Measurements from ENCODE around the gene CTNS.

The CTNS gene

GRCh38 chr17:3681565-3681964 lies 45.0 kb downstream of the CTNS start:
- H3K4me1 ChIP-seq (ENCODE audit: control insufficient read depth in 1 of 2, insufficient read depth in 2 of 2, low read length in 2 of 2): no peaks in the 10 kb centered on the region
- peaks cover 0 to 4% of the 10 kb centered on the region in 2 donors for H3K27me3 ChIP-seq (ENCODE audit: control insufficient read depth in 1 of 2, insufficient read depth in 2 of 2, low read length in 2 of 2)
- H3K9ac ChIP-seq (ENCODE audit: low read depth in 1 of 2, low read length in 2 of 2): no peak overlapping the region
- no peaks in the 10 kb centered on the region for H3K36me3 ChIP-seq (ENCODE audit: control insufficient read depth in 1 of 2, insufficient read depth in 2 of 2, low read length in 2 of 2)
- no peak overlapping the region for H3K27ac ChIP-seq (ENCODE audit: low read depth, low read length)
- H3K9me3 ChIP-seq (ENCODE audit: control insufficient read depth in 1 of 2, low read length in 2 of 2): no peaks in the 10 kb centered on the region
- no peak overlapping the region for H3K4me3 ChIP-seq (ENCODE audit: low read depth in 1 of 2, low read length in 2 of 2)

DNA sequence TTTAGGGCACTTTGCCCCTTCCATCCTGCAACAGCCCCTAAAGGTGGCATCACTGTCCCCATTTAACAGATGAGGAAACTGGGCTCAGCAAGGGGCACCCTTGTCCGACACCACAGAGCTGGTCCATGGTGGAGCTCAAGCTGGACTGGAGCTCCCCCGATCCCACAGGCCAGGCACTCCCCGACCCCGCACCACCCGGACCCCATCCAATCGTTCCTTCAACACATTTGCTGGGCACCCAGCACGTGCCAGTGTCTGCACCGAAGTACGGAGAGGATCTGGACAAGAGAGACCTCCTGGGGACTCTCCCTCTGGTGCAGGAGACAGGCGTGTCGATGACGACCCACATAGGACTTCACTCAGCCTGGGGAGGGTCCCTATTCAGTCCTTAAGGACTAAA lies 45.5 kb downstream of the CTNS start:
- H3K9me3 ChIP-seq (ENCODE audit: control insufficient read depth in 1 of 2, low read length in 2 of 2): no peaks in the 10 kb centered on the region
- no peak overlapping the region for H3K9ac ChIP-seq (ENCODE audit: low read depth in 1 of 2, low read length in 2 of 2)

DNA sequence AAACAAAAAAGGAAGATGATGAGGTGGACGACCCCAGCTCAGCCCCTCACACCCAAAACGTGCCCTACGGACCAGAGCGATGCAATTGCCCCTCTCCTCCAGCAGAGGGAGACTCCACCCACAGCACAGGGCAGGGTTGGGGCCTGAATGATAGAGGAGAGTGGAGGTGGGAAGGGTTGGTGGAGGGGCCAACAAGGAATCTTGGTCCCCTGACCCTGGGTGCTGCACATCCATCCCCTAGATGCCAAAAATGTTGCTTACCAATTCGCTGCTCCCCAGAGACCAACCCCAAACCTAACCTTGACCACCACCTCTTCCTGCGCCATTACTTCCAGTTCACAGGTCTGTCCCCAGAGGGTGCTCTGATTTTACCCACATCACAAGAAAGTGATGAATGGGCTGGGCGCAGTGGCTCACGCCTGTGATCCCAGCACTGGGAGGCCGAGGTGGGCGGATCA lies 46.5 kb downstream of the CTNS start:
- H3K9me3 ChIP-seq (ENCODE audit: control insufficient read depth in 1 of 2, low read length in 2 of 2): no peaks in the 10 kb centered on the region
- no peaks in the 10 kb centered on the region for H3K36me3 ChIP-seq (ENCODE audit: control insufficient read depth in 1 of 2, insufficient read depth in 2 of 2, low read length in 2 of 2)
- H3K9ac ChIP-seq (ENCODE audit: low read depth in 1 of 2, low read length in 2 of 2): no peak overlapping the region
- peaks cover 0 to 4% of the 10 kb centered on the region in 2 donors for H3K27me3 ChIP-seq (ENCODE audit: control insufficient read depth in 1 of 2, insufficient read depth in 2 of 2, low read length in 2 of 2)
- H3K4me1 ChIP-seq (ENCODE audit: control insufficient read depth in 1 of 2, insufficient read depth in 2 of 2, low read length in 2 of 2): no peaks in the 10 kb centered on the region
- no peak overlapping the region for H3K27ac ChIP-seq (ENCODE audit: low read depth, low read length)
- H3K4me3 ChIP-seq (ENCODE audit: low read depth in 1 of 2, low read length in 2 of 2): no peak overlapping the region

More for the DNA sequence above, 45.5 kb downstream of the CTNS start:
- H3K27ac ChIP-seq (ENCODE audit: low read depth, low read length): no peak overlapping the region
- H3K4me3 ChIP-seq (ENCODE audit: low read depth in 1 of 2, low read length in 2 of 2): no peak overlapping the region
- no peaks in the 10 kb centered on the region for H3K36me3 ChIP-seq (ENCODE audit: control insufficient read depth in 1 of 2, insufficient read depth in 2 of 2, low read length in 2 of 2)
- H3K4me1 ChIP-seq (ENCODE audit: control insufficient read depth in 1 of 2, insufficient read depth in 2 of 2, low read length in 2 of 2): no peaks in the 10 kb centered on the region
- H3K27me3 ChIP-seq (ENCODE audit: control insufficient read depth in 1 of 2, insufficient read depth in 2 of 2, low read length in 2 of 2): peaks cover 0 to 4% of the 10 kb centered on the region in 2 donors

DNA sequence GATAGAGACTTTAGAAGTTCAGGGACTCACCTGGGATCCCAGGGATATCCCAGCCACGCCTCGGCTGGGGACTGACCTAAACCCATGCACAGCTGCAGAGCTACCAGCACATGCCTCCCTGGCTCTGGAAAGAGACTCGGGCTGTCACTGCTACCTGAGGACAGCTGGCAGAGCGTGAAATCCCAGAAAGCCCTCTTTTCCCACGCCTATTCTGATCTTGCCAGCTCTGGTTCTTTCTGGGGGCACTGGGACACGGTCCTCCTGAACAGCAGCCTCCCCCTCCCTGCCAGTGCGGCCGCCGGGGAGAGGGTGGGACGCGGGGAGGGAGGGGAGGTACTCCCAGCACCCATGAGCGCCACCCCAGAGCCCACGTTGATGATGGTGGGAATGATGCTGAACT lies 48.6 kb downstream of the CTNS start:
- no peaks in the 10 kb centered on the region for H3K4me1 ChIP-seq (ENCODE audit: control insufficient read depth in 1 of 2, insufficient read depth in 2 of 2, low read length in 2 of 2)
- H3K4me3 ChIP-seq (ENCODE audit: low read depth in 1 of 2, low read length in 2 of 2): no peak overlapping the region
- H3K9me3 ChIP-seq (ENCODE audit: control insufficient read depth in 1 of 2, low read length in 2 of 2): no peaks in the 10 kb centered on the region
- no peak overlapping the region for H3K9ac ChIP-seq (ENCODE audit: low read depth in 1 of 2, low read length in 2 of 2)
- H3K36me3 ChIP-seq (ENCODE audit: control insufficient read depth in 1 of 2, insufficient read depth in 2 of 2, low read length in 2 of 2): no peaks in the 10 kb centered on the region
- H3K27me3 ChIP-seq (ENCODE audit: control insufficient read depth in 1 of 2, insufficient read depth in 2 of 2, low read length in 2 of 2): peaks cover 0 to 4% of the 10 kb centered on the region in 2 donors
- H3K27ac ChIP-seq (ENCODE audit: low read depth, low read length): no peak overlapping the region

- Histone ChIP-seq H3K9ac (ENCODE audit: low read depth in 1 of 2, low read length in 2 of 2) (no peak overlapping the region), H3K9me3 (ENCODE audit: control insufficient read depth in 1 of 2, low read length in 2 of 2) (no peaks in the 10 kb centered on the region), H3K27me3 (ENCODE audit: control insufficient read depth in 1 of 2, insufficient read depth in 2 of 2, low read length in 2 of 2) (no peaks in the 10 kb centered on the region), H3K36me3 (ENCODE audit: control insufficient read depth in 1 of 2, insufficient read depth in 2 of 2, low read length in 2 of 2) (no peaks in the 10 kb centered on the region), H3K4me3 (ENCODE audit: low read depth in 1 of 2, low read length in 2 of 2) (no peak overlapping the region), H3K4me1 (ENCODE audit: control insufficient read depth in 1 of 2, insufficient read depth in 2 of 2, low read length in 2 of 2) (no peaks in the 10 kb centered on the region), H3K27ac (ENCODE audit: low read depth, low read length) (no peak overlapping the region)
Measured at GRCh38 chr17:3688027-3688553, 51.5 kb downstream of the CTNS start.

DNA sequence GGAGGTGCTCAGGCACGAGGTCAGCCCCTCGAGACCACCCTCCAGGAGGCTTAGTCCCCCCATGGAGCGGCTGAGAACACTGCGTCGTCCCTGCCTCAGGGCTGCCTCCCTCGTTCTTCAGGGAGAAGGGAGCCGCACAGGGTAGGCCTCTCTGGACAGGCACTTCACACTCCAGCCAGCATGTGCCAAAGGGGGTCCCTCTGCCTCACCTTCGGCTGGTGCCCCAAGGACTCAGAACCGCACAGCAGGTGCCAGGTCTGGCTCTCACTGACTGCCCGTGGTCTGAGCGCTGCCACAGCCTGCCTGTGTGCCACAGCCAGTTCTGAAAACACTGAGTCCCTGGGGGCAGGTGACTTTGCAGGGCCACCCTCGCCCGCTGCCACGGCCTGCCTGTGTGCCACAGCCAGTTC lies 52.3 kb downstream of the CTNS start:
- H3K4me1 ChIP-seq (ENCODE audit: control insufficient read depth in 1 of 2, insufficient read depth in 2 of 2, low read length in 2 of 2): no peaks in the 10 kb centered on the region
- H3K36me3 ChIP-seq (ENCODE audit: control insufficient read depth in 1 of 2, insufficient read depth in 2 of 2, low read length in 2 of 2): no peaks in the 10 kb centered on the region
- no peak overlapping the region for H3K9ac ChIP-seq (ENCODE audit: low read depth in 1 of 2, low read length in 2 of 2)
- H3K27ac ChIP-seq (ENCODE audit: low read depth, low read length): no peak overlapping the region
- H3K9me3 ChIP-seq (ENCODE audit: control insufficient read depth in 1 of 2, low read length in 2 of 2): no peaks in the 10 kb centered on the region
- no peaks in the 10 kb centered on the region for H3K27me3 ChIP-seq (ENCODE audit: control insufficient read depth in 1 of 2, insufficient read depth in 2 of 2, low read length in 2 of 2)
- H3K4me3 ChIP-seq (ENCODE audit: low read depth in 1 of 2, low read length in 2 of 2): no peak overlapping the region

- H3K4me1 ChIP-seq (ENCODE audit: control insufficient read depth in 1 of 2, insufficient read depth in 2 of 2, low read length in 2 of 2): no peaks in the 10 kb centered on the region
- H3K9ac ChIP-seq (ENCODE audit: low read depth in 1 of 2, low read length in 2 of 2): no peak overlapping the region
- no peaks in the 10 kb centered on the region for H3K9me3 ChIP-seq (ENCODE audit: control insufficient read depth in 1 of 2, low read length in 2 of 2)
- H3K4me3 ChIP-seq (ENCODE audit: low read depth in 1 of 2, low read length in 2 of 2): no peak overlapping the region
- no peaks in the 10 kb centered on the region for H3K36me3 ChIP-seq (ENCODE audit: control insufficient read depth in 1 of 2, insufficient read depth in 2 of 2, low read length in 2 of 2)
- peaks cover 0 to 2% of the 10 kb centered on the region in 2 donors for H3K27me3 ChIP-seq (ENCODE audit: control insufficient read depth in 1 of 2, insufficient read depth in 2 of 2, low read length in 2 of 2)
- no peak overlapping the region for H3K27ac ChIP-seq (ENCODE audit: low read depth, low read length)
Measured at GRCh38 chr17:3689262-3690093, 52.9 kb downstream of the CTNS start.

DNA sequence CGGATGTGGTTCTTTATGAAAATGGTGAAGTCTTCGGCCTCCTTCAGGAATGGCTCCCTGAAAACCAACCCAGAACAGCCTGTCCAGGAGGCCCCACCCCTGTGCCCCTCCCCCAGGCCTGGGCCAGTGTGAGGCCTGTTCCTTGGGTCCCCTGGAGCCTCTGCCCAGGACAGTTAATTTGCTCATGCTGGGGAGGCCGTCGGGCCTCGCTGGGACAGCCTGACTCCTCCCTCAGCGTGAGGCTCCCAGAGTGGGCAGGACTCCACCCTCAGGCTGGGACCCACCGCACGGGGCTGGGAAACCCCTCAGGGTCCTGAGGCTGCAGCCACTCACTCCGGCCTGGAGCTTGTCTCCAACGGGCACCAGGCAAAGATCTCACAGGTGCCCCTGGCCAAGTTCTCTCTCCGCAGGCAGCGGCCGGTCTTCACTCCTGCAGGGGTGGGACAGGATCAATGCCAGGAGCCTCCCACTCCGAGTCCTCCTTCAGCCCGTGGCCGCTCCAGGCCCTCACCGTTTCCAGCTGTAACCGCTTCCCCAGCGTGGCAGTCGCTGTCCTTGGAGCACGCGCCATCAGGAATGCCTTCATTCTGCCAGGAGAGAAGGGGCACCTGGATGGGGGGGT lies 53.6 kb downstream of the CTNS start:
- H3K9me3 ChIP-seq (ENCODE audit: control insufficient read depth in 1 of 2, low read length in 2 of 2): no peaks in the 10 kb centered on the region
- no peaks in the 10 kb centered on the region for H3K36me3 ChIP-seq (ENCODE audit: control insufficient read depth in 1 of 2, insufficient read depth in 2 of 2, low read length in 2 of 2)
- H3K27me3 ChIP-seq (ENCODE audit: control insufficient read depth in 1 of 2, insufficient read depth in 2 of 2, low read length in 2 of 2): peaks cover 6 to 9% of the 10 kb centered on the region in 2 donors
- no peak overlapping the region for H3K27ac ChIP-seq (ENCODE audit: low read depth, low read length)
- peaks cover 0 to under 1% of the 10 kb centered on the region in 2 donors for H3K4me1 ChIP-seq (ENCODE audit: control insufficient read depth in 1 of 2, insufficient read depth in 2 of 2, low read length in 2 of 2)
- no peak overlapping the region for H3K4me3 ChIP-seq (ENCODE audit: low read depth in 1 of 2, low read length in 2 of 2)
- no peak overlapping the region for H3K9ac ChIP-seq (ENCODE audit: low read depth in 1 of 2, low read length in 2 of 2)

- Histone ChIP-seq H3K9me3 (ENCODE audit: control insufficient read depth in 1 of 2, low read length in 2 of 2) (no peaks in the 10 kb centered on the region), H3K27ac (ENCODE audit: low read depth, low read length) (no peak overlapping the region), H3K27me3 (ENCODE audit: control insufficient read depth in 1 of 2, insufficient read depth in 2 of 2, low read length in 2 of 2) (peaks cover 11 to 12% of the 10 kb centered on the region in 2 donors), H3K36me3 (ENCODE audit: control insufficient read depth in 1 of 2, insufficient read depth in 2 of 2, low read length in 2 of 2) (no peaks in the 10 kb centered on the region), H3K4me1 (ENCODE audit: control insufficient read depth in 1 of 2, insufficient read depth in 2 of 2, low read length in 2 of 2) (peaks cover 0 to 7% of the 10 kb centered on the region in 2 donors), H3K9ac (ENCODE audit: low read depth in 1 of 2, low read length in 2 of 2) (no peak overlapping the region), H3K4me3 (ENCODE audit: low read depth in 1 of 2, low read length in 2 of 2) (no peak overlapping the region)
Measured at GRCh38 chr17:3691617-3692067, 55.1 kb downstream of the CTNS start.

- Histone ChIP-seq H3K36me3 (ENCODE audit: control insufficient read depth in 1 of 2, insufficient read depth in 2 of 2, low read length in 2 of 2) (no peaks in the 10 kb centered on the region), H3K9ac (ENCODE audit: low read depth in 1 of 2, low read length in 2 of 2) (no peak overlapping the region), H3K9me3 (ENCODE audit: control insufficient read depth in 1 of 2, low read length in 2 of 2) (no peaks in the 10 kb centered on the region), H3K4me3 (ENCODE audit: low read depth in 1 of 2, low read length in 2 of 2) (no peak overlapping the region), H3K4me1 (ENCODE audit: control insufficient read depth in 1 of 2, insufficient read depth in 2 of 2, low read length in 2 of 2) (peaks cover 0 to 7% of the 10 kb centered on the region in 2 donors), H3K27me3 (ENCODE audit: control insufficient read depth in 1 of 2, insufficient read depth in 2 of 2, low read length in 2 of 2) (peaks cover 11 to 14% of the 10 kb centered on the region in 2 donors), H3K27ac (ENCODE audit: low read depth, low read length) (no peak overlapping the region)
Measured at GRCh38 chr17:3692346-3692745, 55.8 kb downstream of the CTNS start.
